PC-9 (cell line): ENCODE results near the gene TXLNB. TPM values are rescaled to one million over a fixed set of nuclear protein-coding genes. Genes with fewer than 3 reads are reported as not detected.

Source experiments
- BruUV-seq: library from RNA; stranded (reverse); fragments of 400-500 nt; replicated peaks from 2 replicates; lab custom pipeline; 2021; lab: Mats Ljungman, UMichigan
- CTCF ChIA-PET: fragments of 300-600 bp; sonication (Branson Sonifier 250); formaldehyde crosslinking; loops from one replicate; lab custom pipeline; 2022; ENCODE audit warnings: antibody characterized with exemption; lab: Charles Lee
- POLR2A ChIA-PET: fragments of 300-600 bp; sonication (Branson Sonifier 250); formaldehyde crosslinking; loops from one replicate; lab custom pipeline; 2022; ENCODE audit warnings: antibody characterized with exemption; ENCODE audit not compliant: unreplicated experiment; lab: Charles Lee
- DNase-seq, 2 experiments: peaks; one replicate each; pipeline versions ENCODE4 v3.0.0 to v3.0.0-alpha.2; 2015 to 2022; ENCODE audit warnings: mixed read lengths in 1 of 2
- H2AFZ ChIP-seq: fragments of 200-600 bp; sonication (generic); 2 replicates; pipeline ENCODE4 v1.8.1; 2017; ENCODE audit warnings: antibody characterized with exemption
- H3F3A ChIP-seq: fragments of 200-600 bp; sonication (generic); 2 replicates; pipeline ENCODE4 v1.8.1; 2017; ENCODE audit warnings: antibody characterized with exemption, mild to moderate bottlenecking, low read depth; ENCODE audit not compliant: insufficient read depth
- H3K27ac ChIP-seq: fragments of 200-600 bp; sonication (generic); 2 replicates; pipeline ENCODE4 v1.6.1; 2016; ENCODE audit warnings: mixed run types
- H3K27me3 ChIP-seq: fragments of 200-600 bp; sonication (generic); 2 replicates; pipeline ENCODE4 v1.6.1; 2016; ENCODE audit warnings: low read depth, mixed run types; ENCODE audit not compliant: insufficient read depth
- H3K36me3 ChIP-seq: fragments of 200-600 bp; sonication (generic); 2 replicates; pipeline ENCODE4 v1.6.1; 2016; ENCODE audit warnings: low read depth, mixed run types
- H3K4me1 ChIP-seq: fragments of 200-600 bp; sonication (generic); replicated peaks from 2 replicates; pipeline ENCODE4 v1.6.1; 2016; ENCODE audit warnings: mixed run types; ENCODE audit not compliant: insufficient read depth
- H3K4me2 ChIP-seq: fragments of 200-600 bp; sonication (generic); 2 replicates; pipeline ENCODE4 v1.6.1; 2017; ENCODE audit warnings: mixed run types
- H3K4me3 ChIP-seq: fragments of 200-600 bp; sonication (generic); 2 replicates; pipeline ENCODE4 v1.6.1; 2016; ENCODE audit warnings: mixed run types
- H3K79me2 ChIP-seq: fragments of 200-600 bp; sonication (generic); 2 replicates; pipeline ENCODE4 v1.6.1; 2017; ENCODE audit warnings: low read depth, mixed run types
- H3K9me2 ChIP-seq: fragments of 200-600 bp; sonication (generic); 2 replicates; pipeline ENCODE4 v1.8.1; 2017; ENCODE audit warnings: mild to moderate bottlenecking; ENCODE audit not compliant: insufficient read depth
- H3K9me3 ChIP-seq: fragments of 200-600 bp; sonication (generic); 2 replicates; pipeline ENCODE4 v1.8.1; 2016; ENCODE audit warnings: low read depth; ENCODE audit not compliant: insufficient read depth
- H4K20me1 ChIP-seq: fragments of 200-600 bp; sonication (generic); 2 replicates; pipeline ENCODE4 v1.8.1; 2017; ENCODE audit not compliant: insufficient read depth
- EZH2 ChIP-seq: fragments of 200-600 bp; sonication (generic); IDR thresholded peaks from 2 replicates; pipeline ENCODE4 v1.8.0; 2017; ENCODE audit warnings: antibody characterized with exemption, low read depth
- intact Hi-C: fragments of 100-400 bp; cut with micrococcal nuclease; formaldehyde crosslinking; loops from one replicate; pipeline ENCODE4 v1.10.0; 2022; ENCODE audit not compliant: unreplicated experiment
- total RNA-seq: library from RNA; stranded (reverse); gene quantifications from 2 replicates; pipeline ENCODE4 v1.2.3, GENCODE V29; 2021
- TF ChIP-seq, protein P1 (sequence below): fragments of 200-600 bp; sonication (generic); conservative IDR thresholded peaks from 2 replicates; pipeline ENCODE4 v1.6.1; 2017; ENCODE audit warnings: mixed run types, antibody characterized with exemption, mild to moderate bottlenecking, moderate library complexity

The TXLNB gene
- total RNA-seq, 1 experiment from 2014 or later: 0.09 TPM

- no peak overlapping the region for H3K4me2 ChIP-seq
- no peaks in the 10 kb centered on the region for H3K79me2 ChIP-seq
- H3K4me3 ChIP-seq: no peak overlapping the region
- no peaks in the 10 kb centered on the region for H3F3A ChIP-seq
- H3K36me3 ChIP-seq: no peaks in the 10 kb centered on the region
- intact Hi-C loops: no loop called here
- BruUV-seq: no TSS peak
- POLR2A ChIA-PET: no interaction called here
- CTCF ChIA-PET: no interaction called here
- 0 out of 2 replicates have a peak, but pooled peaks cover 5% of the 10 kb centered on the region for H3K4me1 ChIP-seq
- TF ChIP-seq, protein P1, sequence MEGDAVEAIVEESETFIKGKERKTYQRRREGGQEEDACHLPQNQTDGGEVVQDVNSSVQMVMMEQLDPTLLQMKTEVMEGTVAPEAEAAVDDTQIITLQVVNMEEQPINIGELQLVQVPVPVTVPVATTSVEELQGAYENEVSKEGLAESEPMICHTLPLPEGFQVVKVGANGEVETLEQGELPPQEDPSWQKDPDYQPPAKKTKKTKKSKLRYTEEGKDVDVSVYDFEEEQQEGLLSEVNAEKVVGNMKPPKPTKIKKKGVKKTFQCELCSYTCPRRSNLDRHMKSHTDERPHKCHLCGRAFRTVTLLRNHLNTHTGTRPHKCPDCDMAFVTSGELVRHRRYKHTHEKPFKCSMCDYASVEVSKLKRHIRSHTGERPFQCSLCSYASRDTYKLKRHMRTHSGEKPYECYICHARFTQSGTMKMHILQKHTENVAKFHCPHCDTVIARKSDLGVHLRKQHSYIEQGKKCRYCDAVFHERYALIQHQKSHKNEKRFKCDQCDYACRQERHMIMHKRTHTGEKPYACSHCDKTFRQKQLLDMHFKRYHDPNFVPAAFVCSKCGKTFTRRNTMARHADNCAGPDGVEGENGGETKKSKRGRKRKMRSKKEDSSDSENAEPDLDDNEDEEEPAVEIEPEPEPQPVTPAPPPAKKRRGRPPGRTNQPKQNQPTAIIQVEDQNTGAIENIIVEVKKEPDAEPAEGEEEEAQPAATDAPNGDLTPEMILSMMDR: no peak
- TF ChIP-seq EZH2: no peak
- no peak overlapping the region for H2AFZ ChIP-seq
- no peaks in the 10 kb centered on the region for H3K9me2 ChIP-seq
- H3K27me3 ChIP-seq: no peaks in the 10 kb centered on the region
- H3K27ac ChIP-seq: no peak overlapping the region
- H4K20me1 ChIP-seq: no peaks in the 10 kb centered on the region
- no peaks in the 10 kb centered on the region for H3K9me3 ChIP-seq
- DNase-seq: no peak
These were observed 33.9 kb upstream of the TXLNB start for GRCh38 chr6:139325686-139326085.

DNA sequence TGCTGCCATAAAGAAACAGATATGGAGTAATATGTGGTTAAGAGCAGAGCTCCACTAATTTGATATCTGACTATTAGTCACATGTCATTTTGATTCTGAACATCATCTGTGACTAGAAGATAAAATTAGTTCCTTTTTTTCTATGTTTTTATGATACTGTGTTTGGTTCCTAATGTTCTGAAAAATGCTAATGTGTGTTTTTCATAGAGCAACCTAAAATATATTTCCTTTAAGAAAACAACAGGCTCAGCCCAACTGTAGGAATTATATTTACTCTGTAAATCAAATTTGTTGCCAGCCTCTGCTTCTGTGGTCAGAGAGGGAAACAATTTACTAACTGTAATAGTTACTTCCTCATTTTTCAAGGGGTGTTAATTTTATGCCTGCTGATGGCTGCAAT lies 33.3 kb upstream of the TXLNB start:
- H3K27ac ChIP-seq: no peak overlapping the region
- CTCF ChIA-PET: no interaction called here
- no peak overlapping the region for H3K4me3 ChIP-seq

DNA sequence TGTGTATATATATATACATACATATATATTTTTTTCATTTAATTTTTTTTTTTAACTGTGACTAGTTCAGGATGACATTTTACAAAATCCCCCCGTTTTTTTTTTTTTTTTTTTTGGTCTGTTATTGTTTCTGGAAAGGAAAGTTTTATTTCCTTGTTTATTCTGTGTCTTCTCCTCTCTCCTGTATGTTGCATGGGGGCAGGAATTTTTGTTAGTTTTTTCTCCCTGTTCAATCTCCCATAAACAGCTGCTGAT lies 32.4 kb upstream of the TXLNB start:
- no peaks in the 10 kb centered on the region for H3F3A ChIP-seq
- 0 out of 2 replicates have a peak, but pooled peaks cover 5% of the 10 kb centered on the region for H3K4me1 ChIP-seq
- TF ChIP-seq, protein P1: no peak
- no peak for TF ChIP-seq EZH2
- H3K9me3 ChIP-seq: no peaks in the 10 kb centered on the region
- no peak overlapping the region for H3K4me2 ChIP-seq
- CTCF ChIA-PET: no interaction called here
- H4K20me1 ChIP-seq: no peaks in the 10 kb centered on the region
- H3K9me2 ChIP-seq: no peaks in the 10 kb centered on the region
- H3K79me2 ChIP-seq: no peaks in the 10 kb centered on the region
- no peak for DNase-seq
- no peaks in the 10 kb centered on the region for H3K27me3 ChIP-seq
- BruUV-seq: no TSS peak
- no peak overlapping the region for H2AFZ ChIP-seq
- POLR2A ChIA-PET: no interaction called here
- H3K36me3 ChIP-seq: no peaks in the 10 kb centered on the region
- no peak overlapping the region for H3K4me3 ChIP-seq
- intact Hi-C loops: no loop called here
- no peak overlapping the region for H3K27ac ChIP-seq

More for the DNA sequence above, 33.3 kb upstream of the TXLNB start:
- no peak overlapping the region for H3K4me2 ChIP-seq
- DNase-seq: no peak
- H3K79me2 ChIP-seq: no peaks in the 10 kb centered on the region
- H3K9me2 ChIP-seq: no peaks in the 10 kb centered on the region
- BruUV-seq: no TSS peak
- H3K4me1 ChIP-seq: 0 out of 2 replicates have a peak, but pooled peaks cover 5% of the 10 kb centered on the region
- H4K20me1 ChIP-seq: no peaks in the 10 kb centered on the region
- POLR2A ChIA-PET: no interaction called here
- no peak overlapping the region for H2AFZ ChIP-seq
- H3F3A ChIP-seq: no peaks in the 10 kb centered on the region
- no peak for TF ChIP-seq EZH2
- TF ChIP-seq, protein P1: no peak
- H3K36me3 ChIP-seq: no peaks in the 10 kb centered on the region
- intact Hi-C loops: no loop called here
- no peaks in the 10 kb centered on the region for H3K9me3 ChIP-seq
- no peaks in the 10 kb centered on the region for H3K27me3 ChIP-seq
